Neural crest cell (in vitro differentiated cells): ENCODE results near the gene CCDC195. TPM values are rescaled to one million over a fixed set of nuclear protein-coding genes. Genes with fewer than 3 reads are reported as not detected.

Source experiments
- DNase-seq: peaks from one replicate; pipeline ENCODE4 v3.0.0; 2021; ENCODE audit warnings: low read depth, mixed read lengths, low spot score
- H3K27ac Mint-ChIP-seq: one replicate; pipeline ENCODE4 v1.8.0; 2021; ENCODE audit warnings: mild to moderate bottlenecking, mixed read lengths; ENCODE audit not compliant: unreplicated experiment
- H3K27me3 Mint-ChIP-seq: 2 replicates; pipeline ENCODE4 v1.8.0; 2021; ENCODE audit warnings: low read depth, mild to moderate bottlenecking, mixed read lengths
- H3K36me3 Mint-ChIP-seq: 2 replicates; pipeline ENCODE4 v1.8.0; 2021; ENCODE audit warnings: low read depth, mild to moderate bottlenecking, mixed read lengths
- H3K4me1 Mint-ChIP-seq: 2 replicates; pipeline ENCODE4 v1.8.0; 2021; ENCODE audit warnings: mixed read lengths
- H3K4me3 Mint-ChIP-seq: one replicate; pipeline ENCODE4 v1.8.0; 2021; ENCODE audit warnings: mild to moderate bottlenecking, mixed read lengths
- H3K9me3 Mint-ChIP-seq: 2 replicates; pipeline ENCODE4 v1.8.0; 2021; ENCODE audit warnings: mixed read lengths
- CTCF ChIP-seq: fragments of 200-600 bp; sonication (generic); conservative IDR thresholded peaks from 2 replicates; pipeline ENCODE4 v1.5.0; 2021; ENCODE audit warnings: antibody characterized with exemption, mild to moderate bottlenecking
- total RNA-seq: library from RNA; stranded (reverse); gene quantifications from 2 replicates; pipeline ENCODE4 v1.2.1, GENCODE V29; 2021

CCDC195 gene
- total RNA-seq, 1 donor from 2014 or later, result not detected

- no peaks in the 10 kb centered on the region for H3K27me3 Mint-ChIP-seq
- H3K4me3 Mint-ChIP-seq, result no peak overlapping the region
- no peak for DNase-seq
- H3K9me3 Mint-ChIP-seq, result no peaks in the 10 kb centered on the region
- H3K27ac Mint-ChIP-seq, result no peak overlapping the region
- no peak for TF ChIP-seq CTCF
- no peaks in the 10 kb centered on the region for H3K36me3 Mint-ChIP-seq
- H3K4me1 Mint-ChIP-seq, result peaks cover 17% of the 10 kb centered on the region
Observed at GRCh38 chr2:224690868-224691267, 25.3 kb downstream of the CCDC195 start.

- Mint-ChIP-seq H3K27me3 (no peaks in the 10 kb centered on the region), H3K27ac (no peak overlapping the region)
Observed at GRCh38 chr2:224689539-224689938, 26.6 kb downstream of the CCDC195 start.

GRCh38 chr2:224688997-224689396, 27.2 kb downstream of the CCDC195 start:
- no peaks in the 10 kb centered on the region for H3K9me3 Mint-ChIP-seq
- DNase-seq, result no peak
- peaks cover 17% of the 10 kb centered on the region for H3K4me1 Mint-ChIP-seq
- H3K27me3 Mint-ChIP-seq, result no peaks in the 10 kb centered on the region
- TF ChIP-seq CTCF, result no peak
- no peak overlapping the region for H3K27ac Mint-ChIP-seq
- no peaks in the 10 kb centered on the region for H3K36me3 Mint-ChIP-seq
- H3K4me3 Mint-ChIP-seq, result no peak overlapping the region

More at GRCh38 chr2:224689539-224689938, 26.6 kb downstream of the CCDC195 start:
- TF ChIP-seq CTCF, result no peak
- DNase-seq, result no peak
- Mint-ChIP-seq H3K9me3 (no peaks in the 10 kb centered on the region), H3K36me3 (no peaks in the 10 kb centered on the region), H3K4me1 (peaks cover 17% of the 10 kb centered on the region), H3K4me3 (peak overlapping the region; percentile 20)

GRCh38 chr2:224687156-224687555, 29.0 kb downstream of the CCDC195 start:
- Mint-ChIP-seq H3K36me3 (no peaks in the 10 kb centered on the region), H3K9me3 (no peaks in the 10 kb centered on the region), H3K27ac (no peak overlapping the region), H3K4me3 (no peak overlapping the region), H3K27me3 (no peaks in the 10 kb centered on the region), H3K4me1 (peaks cover 17% of the 10 kb centered on the region)
- DNase-seq, result no peak
- TF ChIP-seq CTCF, result no peak

- H3K36me3 Mint-ChIP-seq, result no peaks in the 10 kb centered on the region
- H3K27ac Mint-ChIP-seq, result no peak overlapping the region
- H3K27me3 Mint-ChIP-seq, result no peaks in the 10 kb centered on the region
- peaks cover 8% of the 10 kb centered on the region for H3K4me1 Mint-ChIP-seq
- H3K9me3 Mint-ChIP-seq, result no peaks in the 10 kb centered on the region
- TF ChIP-seq CTCF, result no peak
- no peak overlapping the region for H3K4me3 Mint-ChIP-seq
- DNase-seq, result no peak
Observed at GRCh38 chr2:224685121-224685520, 31.0 kb downstream of the CCDC195 start.

GRCh38 chr2:224682134-224682533, 34.0 kb downstream of the CCDC195 start:
- Mint-ChIP-seq H3K27me3 (no peaks in the 10 kb centered on the region), H3K36me3 (no peaks in the 10 kb centered on the region), H3K4me3 (no peak overlapping the region), H3K27ac (no peak overlapping the region), H3K4me1 (no peaks in the 10 kb centered on the region), H3K9me3 (no peaks in the 10 kb centered on the region)
- DNase-seq, result no peak
- TF ChIP-seq CTCF, result no peak
